Measurements from ENCODE around the gene MAVS. TPM values are rescaled to one million over a fixed set of nuclear protein-coding genes. Genes with fewer than 3 reads are reported as not detected.
A peak's percentile ranks its signal among the peaks of the same experiment; 100 is the strongest.

Gene MAVS
- total RNA-seq, 6 experiments from 2014 or later = 38.8 to 44.8 (median 40.6) TPM

DNA sequence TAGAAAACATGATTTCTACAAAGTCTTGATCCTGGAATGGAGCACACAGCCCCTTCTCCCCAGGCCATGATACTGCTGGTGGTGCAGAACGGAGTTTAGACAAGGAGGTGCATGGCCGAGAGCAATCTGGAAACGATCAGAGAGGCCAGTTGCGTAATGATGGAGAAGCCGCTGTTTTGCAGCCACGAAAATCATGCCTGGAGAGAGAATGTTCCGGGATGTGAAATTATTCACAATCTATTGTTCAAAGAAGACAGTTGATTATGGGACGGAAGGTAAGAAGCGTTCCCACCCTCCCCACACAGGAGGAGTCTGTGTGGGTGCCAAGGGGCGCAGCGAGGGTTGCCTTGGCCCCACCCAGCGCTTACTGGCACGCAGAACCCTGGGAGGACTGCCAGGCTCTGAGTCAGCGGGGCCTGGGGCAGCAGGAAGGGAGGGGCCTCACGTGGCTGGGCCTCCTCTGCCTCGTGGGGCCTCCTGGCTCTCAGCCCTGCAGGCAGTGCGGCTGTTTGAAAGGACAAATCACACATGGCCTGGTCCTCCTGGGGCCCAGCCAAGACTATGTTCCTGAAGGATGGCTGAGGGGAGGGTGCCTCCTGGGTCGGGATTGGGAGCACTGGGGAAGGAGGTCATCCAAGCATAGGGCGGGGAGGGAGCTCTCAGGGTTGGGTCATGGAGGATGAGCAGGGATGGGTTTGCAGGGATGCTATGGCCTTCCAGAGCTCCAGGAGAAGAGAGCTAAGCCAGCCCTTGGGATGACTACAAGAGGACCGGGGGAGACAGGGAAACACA, 35.0 kb upstream of the MAVS start:
- Mint-ChIP-seq H3K27ac (peak overlapping the region; percentile 99), H3K4me1 (ENCODE audit: low read depth) (peaks cover 55% of the 10 kb centered on the region), H3K36me3 (ENCODE audit: low read depth) (peaks cover 10% of the 10 kb centered on the region; the same call in 1 of the 2 replicates), H3K27me3 (ENCODE audit: insufficient read depth) (peaks cover 7% of the 10 kb centered on the region; the same call in 1 of the 2 replicates), H3K4me3 (peak overlapping the region; percentile 90), H3K9me3 (0 out of 2 replicates have a peak, but pooled peaks cover 4% of the 10 kb centered on the region)
- TF ChIP-seq, protein P1, sequence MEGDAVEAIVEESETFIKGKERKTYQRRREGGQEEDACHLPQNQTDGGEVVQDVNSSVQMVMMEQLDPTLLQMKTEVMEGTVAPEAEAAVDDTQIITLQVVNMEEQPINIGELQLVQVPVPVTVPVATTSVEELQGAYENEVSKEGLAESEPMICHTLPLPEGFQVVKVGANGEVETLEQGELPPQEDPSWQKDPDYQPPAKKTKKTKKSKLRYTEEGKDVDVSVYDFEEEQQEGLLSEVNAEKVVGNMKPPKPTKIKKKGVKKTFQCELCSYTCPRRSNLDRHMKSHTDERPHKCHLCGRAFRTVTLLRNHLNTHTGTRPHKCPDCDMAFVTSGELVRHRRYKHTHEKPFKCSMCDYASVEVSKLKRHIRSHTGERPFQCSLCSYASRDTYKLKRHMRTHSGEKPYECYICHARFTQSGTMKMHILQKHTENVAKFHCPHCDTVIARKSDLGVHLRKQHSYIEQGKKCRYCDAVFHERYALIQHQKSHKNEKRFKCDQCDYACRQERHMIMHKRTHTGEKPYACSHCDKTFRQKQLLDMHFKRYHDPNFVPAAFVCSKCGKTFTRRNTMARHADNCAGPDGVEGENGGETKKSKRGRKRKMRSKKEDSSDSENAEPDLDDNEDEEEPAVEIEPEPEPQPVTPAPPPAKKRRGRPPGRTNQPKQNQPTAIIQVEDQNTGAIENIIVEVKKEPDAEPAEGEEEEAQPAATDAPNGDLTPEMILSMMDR (IDR thresholded peaks at IDR 0.05) = no peak
- DNase-seq = peak; percentile 98

DNA sequence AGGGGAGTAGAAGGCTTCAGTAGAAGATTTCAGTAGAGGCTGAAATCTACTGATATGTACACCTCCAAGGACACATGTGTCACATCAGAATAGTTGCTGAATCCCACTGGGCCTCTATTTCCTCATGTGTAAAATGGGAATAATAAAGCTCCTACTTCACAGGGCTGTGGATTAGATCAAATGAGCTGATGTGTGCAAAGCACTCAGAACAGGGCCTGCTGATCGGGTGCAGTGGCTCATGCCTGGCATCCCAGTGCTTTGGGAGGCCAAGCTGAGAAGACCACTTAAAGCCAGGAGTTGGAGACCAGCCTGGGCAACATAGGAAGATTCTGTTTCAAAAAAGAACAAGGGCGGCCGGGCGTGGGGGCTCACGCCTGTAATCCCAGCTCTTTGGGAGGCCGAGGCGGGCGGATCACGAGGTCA, 34.4 kb upstream of the MAVS start:
- Mint-ChIP-seq H3K4me3 (peak overlapping the region; percentile 90; the same call in 1 of the 2 replicates), H3K9me3 (0 out of 2 replicates have a peak, but pooled peaks cover 4% of the 10 kb centered on the region), H3K4me1 (ENCODE audit: low read depth) (peaks cover 48% of the 10 kb centered on the region), H3K36me3 (ENCODE audit: low read depth) (peaks cover 10% of the 10 kb centered on the region; the same call in 1 of the 2 replicates), H3K27ac (peak overlapping the region; percentile 99), H3K27me3 (ENCODE audit: insufficient read depth) (peaks cover 7% of the 10 kb centered on the region; the same call in 1 of the 2 replicates)
- no peak for DNase-seq
- TF ChIP-seq, protein P1 (IDR thresholded peaks at IDR 0.05) = no peak

GRCh38 chr20:3812975-3813847, 33.4 kb upstream of the MAVS start:
- TF ChIP-seq, protein P1 (IDR thresholded peaks at IDR 0.05) = no peak
- peak overlapping the region; percentile 99 for H3K27ac Mint-ChIP-seq

GRCh38 chr20:3813848-3814581, 32.6 kb upstream of the MAVS start:
- H3K36me3 Mint-ChIP-seq (ENCODE audit: low read depth) = peaks cover 4% of the 10 kb centered on the region; the same call in 1 of the 2 replicates
- TF ChIP-seq, protein P1 (IDR thresholded peaks at IDR 0.05) = no peak
- no peak for DNase-seq
- peaks cover 4% of the 10 kb centered on the region; the same call in 1 of the 2 replicates for H3K27me3 Mint-ChIP-seq (ENCODE audit: insufficient read depth)
- peaks cover 47% of the 10 kb centered on the region for H3K4me1 Mint-ChIP-seq (ENCODE audit: low read depth)
- no peak overlapping the region for H3K4me3 Mint-ChIP-seq
- peak overlapping the region; percentile 99; the same call in 1 of the 2 replicates for H3K27ac Mint-ChIP-seq
- no peaks in the 10 kb centered on the region for H3K9me3 Mint-ChIP-seq

More at GRCh38 chr20:3812975-3813847, 33.4 kb upstream of the MAVS start:
- Mint-ChIP-seq H3K9me3 (0 out of 2 replicates have a peak, but pooled peaks cover 2% of the 10 kb centered on the region), H3K36me3 (ENCODE audit: low read depth) (peaks cover 8% of the 10 kb centered on the region; the same call in 1 of the 2 replicates), H3K27me3 (ENCODE audit: insufficient read depth) (peaks cover 5% of the 10 kb centered on the region; the same call in 1 of the 2 replicates), H3K4me1 (ENCODE audit: low read depth) (peaks cover 43% of the 10 kb centered on the region), H3K4me3 (no peak overlapping the region)
- DNase-seq = no peak
